ENCODE measurements around the gene GUCD1.
A peak's percentile ranks its signal among the peaks of the same experiment; 100 is the strongest.
"Not testable (repeated sequence)": the region's sequence is repeated elsewhere in the genome, so short reads cannot be mapped to it uniquely, and the experiment has no call there.

Gene GUCD1

GRCh38 chr22:24559471-24559870 lies 4.5 kb upstream of the GUCD1 start:
- H3K4me3 ChIP-seq (ENCODE audit: low read depth, low read length): no peak overlapping the region
- in situ Hi-C loops (cut with HindIII; ENCODE audit: low sequenced_read_pairs): no loop called here
- no peak for DNase-seq (ENCODE audit: low read depth, low spot score)
- TF ChIP-seq CTCF (IDR thresholded peaks at IDR 0.05; ENCODE audit: low read depth, low read length): no peak

DNA sequence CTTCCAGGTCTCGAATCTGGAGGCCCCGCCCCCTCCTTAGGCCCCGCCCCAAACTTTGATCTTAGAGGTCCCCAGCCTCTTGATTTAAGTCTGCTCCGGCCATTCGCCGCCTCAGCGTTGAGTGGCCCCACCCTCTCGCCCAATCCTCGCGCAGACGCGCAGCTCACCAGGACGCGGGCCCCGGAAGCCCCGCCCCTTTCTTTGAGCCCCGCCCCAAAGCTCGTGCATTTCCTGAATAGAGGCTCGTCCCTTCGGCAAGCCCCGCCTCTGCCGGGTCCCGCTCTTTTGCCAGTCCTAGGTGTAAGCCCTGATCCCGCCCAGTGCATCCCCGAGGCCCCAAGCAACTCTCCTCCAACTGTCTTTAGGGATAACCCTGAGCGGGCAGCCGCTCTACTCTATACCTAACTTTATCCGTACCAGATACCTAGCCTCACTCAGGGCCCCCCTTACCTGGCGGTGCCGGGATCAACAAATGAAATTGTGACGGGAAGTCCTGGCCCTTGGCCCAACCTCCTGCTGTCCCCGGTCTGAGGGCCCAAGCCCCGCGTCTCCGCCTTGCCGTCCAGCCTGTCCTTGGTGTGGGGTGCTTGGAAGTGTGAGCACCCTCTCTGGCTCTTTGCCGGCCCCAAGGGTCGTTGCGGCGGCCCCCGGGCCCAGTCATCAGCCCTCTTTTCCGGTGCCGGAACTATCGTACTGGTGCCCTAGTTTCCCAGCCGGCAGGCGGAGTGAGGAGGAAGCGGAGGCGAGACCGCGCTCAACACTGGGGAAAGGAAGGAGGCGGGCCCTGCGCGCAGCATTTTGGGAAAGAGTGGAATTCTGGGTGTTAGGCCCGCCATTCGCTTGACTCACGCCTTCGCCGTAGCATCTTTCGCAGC lies 464 bp upstream of the GUCD1 start, which contains the start of gene SNRPD3:
SNRPD3 (plus strand) TSS at position 835 of the 875 bp plus-strand sequence. CDS start 1,676 bp downstream, outside the sequence.
- DNase-seq (ENCODE audit: low read depth, low spot score): peak; percentile 99
- TF ChIP-seq CTCF (IDR thresholded peaks at IDR 0.05; ENCODE audit: low read depth, low read length): no peak
- in situ Hi-C loops (cut with HindIII; ENCODE audit: low sequenced_read_pairs): no loop called here
- H3K4me3 ChIP-seq (ENCODE audit: low read depth, low read length): peak within 1 kb of the TSS; percentile 74

DNA sequence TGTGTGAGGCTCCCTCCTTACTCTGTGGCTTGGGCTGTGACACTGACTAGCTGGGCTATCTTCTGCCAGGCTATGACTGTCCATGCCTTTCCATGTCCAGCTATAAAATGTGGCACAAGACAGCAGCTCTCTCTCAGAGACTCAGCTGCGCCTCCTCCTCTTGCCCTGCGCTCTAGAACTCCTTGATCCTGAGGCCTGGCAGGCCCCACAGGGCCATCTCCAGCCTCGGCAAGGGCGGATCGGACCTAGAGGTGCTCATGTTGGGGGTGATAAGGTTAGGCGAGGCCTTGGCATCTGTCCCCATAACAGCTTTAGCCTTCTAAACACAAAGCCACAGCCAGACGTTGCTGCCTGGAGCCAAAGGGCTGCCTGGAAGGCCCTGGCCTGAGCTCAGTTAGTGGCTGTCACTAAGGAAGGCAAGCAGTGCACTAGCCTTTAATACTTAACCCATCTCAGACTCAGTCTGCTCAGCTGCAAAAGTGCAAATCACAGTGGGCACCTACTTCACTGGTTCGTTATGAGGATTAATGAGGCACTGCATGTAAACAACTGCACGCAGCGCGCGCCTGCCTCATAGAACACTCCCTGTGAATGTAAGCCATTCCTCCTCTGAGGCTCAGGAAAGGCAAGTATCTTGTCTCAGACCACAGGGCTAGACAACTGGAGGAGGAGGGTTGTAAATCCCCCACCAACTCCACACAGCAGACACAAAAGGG lies 1.2 kb downstream of the GUCD1 start:
- TF ChIP-seq CTCF (IDR thresholded peaks at IDR 0.05; ENCODE audit: low read depth, low read length): no peak
- peak; percentile 3 for DNase-seq (ENCODE audit: low read depth, low spot score)
- in situ Hi-C loops (cut with HindIII; ENCODE audit: low sequenced_read_pairs): no loop called here
- H3K4me3 ChIP-seq (ENCODE audit: low read depth, low read length): peak overlapping the region; percentile 74

- H3K4me3 ChIP-seq (ENCODE audit: low read depth, low read length); in situ Hi-C loops (cut with HindIII; ENCODE audit: low sequenced_read_pairs); DNase-seq (ENCODE audit: low read depth, low spot score): not testable (repeated sequence)
Measured at GRCh38 chr22:24552503-24553286, 2.2 kb downstream of the GUCD1 start.

GRCh38 chr22:24550902-24551435 lies 4.0 kb downstream of the GUCD1 start:
- no peak overlapping the region for H3K4me3 ChIP-seq (ENCODE audit: low read depth, low read length)
- in situ Hi-C loops (cut with HindIII; ENCODE audit: low sequenced_read_pairs): no loop called here
- TF ChIP-seq CTCF (IDR thresholded peaks at IDR 0.05; ENCODE audit: low read depth, low read length): no peak
- DNase-seq (ENCODE audit: low read depth, low spot score): no peak

DNA sequence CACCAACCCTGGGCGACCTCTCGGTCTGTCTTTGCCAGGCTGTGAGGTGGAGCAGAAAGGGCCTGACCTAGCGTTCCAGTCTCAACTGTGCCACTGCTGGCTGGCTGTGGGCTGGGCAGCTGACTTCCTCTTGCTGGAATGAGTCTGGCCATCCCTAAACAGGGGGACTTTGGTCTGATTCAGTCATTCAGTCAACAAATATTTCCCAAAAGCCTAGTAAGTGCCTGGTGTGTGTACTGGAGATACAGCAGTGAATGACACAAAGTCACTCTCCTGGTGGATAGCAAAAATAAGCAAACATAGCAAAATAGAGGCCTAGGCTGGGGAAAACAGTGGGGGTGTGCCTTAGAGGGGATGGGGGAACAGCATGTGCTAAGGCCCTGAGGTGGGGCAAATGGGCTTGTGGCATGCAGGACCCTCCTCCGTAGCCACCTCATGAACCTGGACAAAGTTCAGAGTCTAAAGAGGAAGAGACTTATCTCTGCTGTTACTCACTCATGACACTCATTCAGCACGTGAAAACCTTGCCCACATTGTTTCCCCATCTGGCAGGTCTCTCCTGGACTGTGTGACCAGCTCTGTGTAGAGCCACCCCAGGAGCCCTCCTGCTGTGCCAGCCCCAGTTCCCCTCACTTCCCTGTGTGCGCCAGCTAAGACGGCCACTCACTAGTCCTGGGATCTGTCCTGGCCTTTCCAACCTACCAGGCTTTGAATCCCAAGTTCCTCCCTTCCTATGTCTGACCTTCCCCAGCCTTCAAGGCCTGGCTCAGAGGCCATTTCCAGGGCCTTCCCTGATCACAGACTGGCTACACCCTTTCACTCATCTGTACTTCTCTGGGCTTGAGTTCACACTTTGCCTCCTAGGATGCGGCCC lies 4.7 kb downstream of the GUCD1 start:
- in situ Hi-C loops (cut with HindIII; ENCODE audit: low sequenced_read_pairs): no loop called here
- no peak overlapping the region for H3K4me3 ChIP-seq (ENCODE audit: low read depth, low read length)
- DNase-seq (ENCODE audit: low read depth, low spot score): no peak
- TF ChIP-seq CTCF (IDR thresholded peaks at IDR 0.05; ENCODE audit: low read depth, low read length): no peak
